ENCODE data around the gene MARK1. TPM values are rescaled to one million over a fixed set of nuclear protein-coding genes. Genes with fewer than 3 reads are reported as not detected.

The MARK1 gene
- total and polyA plus RNA-seq, 10 of the 15 experiments (the other 5 are each of a cell fraction or from before 2014, with no cell fraction given), result 0.02 to 0.67 (median 0.12) TPM; not detected in 6

GRCh38 chr1:220551718-220552117 is 23.8 kb downstream of the MARK1 start (continued):
- TF ChIP-seq, protein P1, sequence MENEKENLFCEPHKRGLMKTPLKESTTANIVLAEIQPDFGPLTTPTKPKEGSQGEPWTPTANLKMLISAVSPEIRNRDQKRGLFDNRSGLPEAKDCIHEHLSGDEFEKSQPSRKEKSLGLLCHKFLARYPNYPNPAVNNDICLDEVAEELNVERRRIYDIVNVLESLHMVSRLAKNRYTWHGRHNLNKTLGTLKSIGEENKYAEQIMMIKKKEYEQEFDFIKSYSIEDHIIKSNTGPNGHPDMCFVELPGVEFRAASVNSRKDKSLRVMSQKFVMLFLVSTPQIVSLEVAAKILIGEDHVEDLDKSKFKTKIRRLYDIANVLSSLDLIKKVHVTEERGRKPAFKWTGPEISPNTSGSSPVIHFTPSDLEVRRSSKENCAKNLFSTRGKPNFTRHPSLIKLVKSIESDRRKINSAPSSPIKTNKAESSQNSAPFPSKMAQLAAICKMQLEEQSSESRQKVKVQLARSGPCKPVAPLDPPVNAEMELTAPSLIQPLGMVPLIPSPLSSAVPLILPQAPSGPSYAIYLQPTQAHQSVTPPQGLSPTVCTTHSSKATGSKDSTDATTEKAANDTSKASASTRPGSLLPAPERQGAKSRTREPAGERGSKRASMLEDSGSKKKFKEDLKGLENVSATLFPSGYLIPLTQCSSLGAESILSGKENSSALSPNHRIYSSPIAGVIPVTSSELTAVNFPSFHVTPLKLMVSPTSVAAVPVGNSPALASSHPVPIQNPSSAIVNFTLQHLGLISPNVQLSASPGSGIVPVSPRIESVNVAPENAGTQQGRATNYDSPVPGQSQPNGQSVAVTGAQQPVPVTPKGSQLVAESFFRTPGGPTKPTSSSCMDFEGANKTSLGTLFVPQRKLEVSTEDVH (IDR thresholded peaks at IDR 0.05; ENCODE audit: low read depth, partially characterized antibody), result no peak

DNA sequence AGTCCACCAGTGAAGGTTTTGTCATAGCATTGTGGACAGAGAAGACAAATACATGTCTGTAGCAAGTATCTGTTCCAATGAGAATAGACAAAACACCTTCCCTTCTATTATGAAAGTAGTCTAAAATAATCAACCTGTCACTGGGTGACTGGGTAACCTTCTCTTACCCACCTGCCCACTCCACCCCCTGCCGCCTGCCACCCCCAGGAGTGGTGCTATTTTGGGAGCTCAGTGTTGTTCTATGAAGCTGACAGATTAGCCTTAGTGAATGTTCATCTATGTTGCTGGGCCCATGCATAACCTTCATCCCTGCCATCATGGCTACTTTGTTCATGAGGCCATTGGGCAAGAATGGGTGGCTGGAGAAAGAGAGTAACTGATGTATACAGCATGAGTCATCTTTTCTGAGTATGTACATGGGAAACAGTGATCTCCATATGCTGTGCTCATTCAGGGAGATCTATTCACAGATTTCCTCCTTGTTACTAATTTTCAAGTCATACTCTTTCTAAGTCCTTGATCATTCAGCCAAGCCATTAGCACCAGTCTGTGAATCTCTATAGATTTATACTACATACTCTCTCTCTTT is 24.8 kb downstream of the MARK1 start:
- H3K27me3 ChIP-seq (replicated peaks in 1 of 2; ENCODE audit: control insufficient read depth in 2 of 2, insufficient read depth in 2 of 2, low read length in 1 of 2), result no peaks in the 10 kb centered on the region; a peak in 1 of 4 replicates
- 60% methylated on average over 1 of the region's 1 CpG for WGBS (ENCODE audit: insufficient coverage, insufficient replicate concordance, low lambda C conversion rate, missing lambda C conversion rate)
- no peaks in the 10 kb centered on the region for H3K79me2 ChIP-seq (ENCODE audit: control insufficient read depth, insufficient read depth, low read length)
- no peak overlapping the region for H2AFZ ChIP-seq (ENCODE audit: control insufficient read depth, low read depth, low read length)
- in situ Hi-C loops (cut with MboI), result no loop called here
- ChIA-PET RAD21 (ENCODE audit: unreplicated experiment) (no interaction called here), CTCF (interaction anchor here (0.9 kb wide), 1 partner anchor 114 kb away, joined by 3 read pairs; no protein-coding TSS in a partner anchor), SMC1A (ENCODE audit: uncharacterized antibody, unreplicated experiment) (interaction anchor here (2.3 kb wide), 1 partner anchor 9 kb away, joined by 7 read pairs; no protein-coding TSS in a partner anchor), POLR2A (no interaction called here)
- H3K36me3 ChIP-seq (ENCODE audit: control insufficient read depth in 2 of 2, insufficient read depth in 2 of 2, low read length in 1 of 2), result no peaks in the 10 kb centered on the region
- no peak for FAIRE-seq
- H3K27ac ChIP-seq (ENCODE audit: control insufficient read depth, insufficient read depth), result no peak overlapping the region
- H4K20me1 ChIP-seq (ENCODE audit: control insufficient read depth, insufficient read depth), result no peaks in the 10 kb centered on the region
- ATAC-seq, result no peak
- no TSS peak for BruUV-seq (replicated peaks)
- H3K9me3 ChIP-seq (replicated peaks; ENCODE audit: control insufficient read depth, insufficient read depth, low read length), result no peaks in the 10 kb centered on the region
- DNase-seq (ENCODE audit: low read depth, low spot score), result no peak
- H3K4me3 ChIP-seq, result no peak overlapping the region
- no peak overlapping the region for H3K9ac ChIP-seq (ENCODE audit: control insufficient read depth, insufficient read depth, low read length)
- intact Hi-C loops (cut with micrococcal nuclease; ENCODE audit: unreplicated experiment), result no loop called here
- TF ChIP-seq ZSCAN29 (IDR thresholded peaks at IDR 0.05), result no peak
- TF ChIP-seq, protein P2, sequence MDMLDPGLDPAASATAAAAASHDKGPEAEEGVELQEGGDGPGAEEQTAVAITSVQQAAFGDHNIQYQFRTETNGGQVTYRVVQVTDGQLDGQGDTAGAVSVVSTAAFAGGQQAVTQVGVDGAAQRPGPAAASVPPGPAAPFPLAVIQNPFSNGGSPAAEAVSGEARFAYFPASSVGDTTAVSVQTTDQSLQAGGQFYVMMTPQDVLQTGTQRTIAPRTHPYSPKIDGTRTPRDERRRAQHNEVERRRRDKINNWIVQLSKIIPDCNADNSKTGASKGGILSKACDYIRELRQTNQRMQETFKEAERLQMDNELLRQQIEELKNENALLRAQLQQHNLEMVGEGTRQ (IDR thresholded peaks at IDR 0.05; ENCODE audit: borderline replicate concordance, low read depth, low read length), result no peak
- no peak for TF ChIP-seq HCFC1 (IDR thresholded peaks at IDR 0.05; ENCODE audit: low read length)
- no peak for TF ChIP-seq RUNX3 (IDR thresholded peaks at IDR 0.05; ENCODE audit: low read length)
- TF ChIP-seq EZH2 (IDR thresholded peaks at IDR 0.05; ENCODE audit: borderline replicate concordance, control insufficient read depth, low read depth, low read length), result no peak
- TF ChIP-seq SIN3A (IDR thresholded peaks at IDR 0.05; ENCODE audit: low read depth, low read length), result no peak
- TF ChIP-seq NBN (IDR thresholded peaks at IDR 0.05), result no peak
- TF ChIP-seq SIX5 (IDR thresholded peaks at IDR 0.05; ENCODE audit: low read depth, low read length, severe bottlenecking), result no peak
- TF ChIP-seq CHD1 (IDR thresholded peaks at IDR 0.05; ENCODE audit: low read depth, low read length), result no peak
- TF ChIP-seq SPI1 (IDR thresholded peaks at IDR 0.05; ENCODE audit: borderline replicate concordance, insufficient read depth, low read depth, low read length), result no peak
- TF ChIP-seq CBFB (IDR thresholded peaks at IDR 0.05; ENCODE audit: low read depth), result no peak
- TF ChIP-seq ZNF384 (IDR thresholded peaks at IDR 0.05; ENCODE audit: borderline replicate concordance, low read depth, low read length), result no peak
- no peaks in the 10 kb centered on the region for H3K4me1 ChIP-seq (ENCODE audit: control insufficient read depth, insufficient read depth, low read length)
- no peak overlapping the region for H3K4me2 ChIP-seq (ENCODE audit: control insufficient read depth, insufficient read depth)

All from GM12878 (cell line).